ENCODE results near the gene FPR3.

FPR3 gene, protein sequence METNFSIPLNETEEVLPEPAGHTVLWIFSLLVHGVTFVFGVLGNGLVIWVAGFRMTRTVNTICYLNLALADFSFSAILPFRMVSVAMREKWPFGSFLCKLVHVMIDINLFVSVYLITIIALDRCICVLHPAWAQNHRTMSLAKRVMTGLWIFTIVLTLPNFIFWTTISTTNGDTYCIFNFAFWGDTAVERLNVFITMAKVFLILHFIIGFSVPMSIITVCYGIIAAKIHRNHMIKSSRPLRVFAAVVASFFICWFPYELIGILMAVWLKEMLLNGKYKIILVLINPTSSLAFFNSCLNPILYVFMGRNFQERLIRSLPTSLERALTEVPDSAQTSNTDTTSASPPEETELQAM

GRCh38 chr19:51794885-51795490 is at the start of gene FPR3:
Gene FPR3 (plus strand): TSS chr19:51795157. CDS start chr19:51823749, 28,592 bp downstream.
- Histone ChIP-seq H3K4me3 (ENCODE audit: low read length) (no peak within 1 kb of the TSS), H3K27me3 (ENCODE audit: insufficient read depth, low read length) (no peaks in the 10 kb centered on the region), H3K4me1 (ENCODE audit: insufficient read depth, low read length) (no peaks in the 10 kb centered on the region), H3K9ac (ENCODE audit: low read depth, low read length) (no peak within 1 kb of the TSS), H3K27ac (ENCODE audit: low read length) (no peak within 1 kb of the TSS), H3K9me3 (ENCODE audit: insufficient read depth, low read depth, low read length) (peaks cover 60% of the 10 kb centered on the region), H3K36me3 (ENCODE audit: insufficient read depth, low read depth, low read length) (no peaks in the 10 kb centered on the region)

- no peak overlapping the region for H3K4me3 ChIP-seq (ENCODE audit: low read length)
- H3K27me3 ChIP-seq (ENCODE audit: insufficient read depth, low read length): no peaks in the 10 kb centered on the region
- no peaks in the 10 kb centered on the region for H3K4me1 ChIP-seq (ENCODE audit: insufficient read depth, low read length)
These were observed 48.2 kb upstream of the FPR3 start for GRCh38 chr19:51746731-51747130.

GRCh38 chr19:51749979-51750378 is 45.0 kb upstream of the FPR3 start:
- Histone ChIP-seq H3K9ac (ENCODE audit: low read depth, low read length) (no peak overlapping the region), H3K36me3 (ENCODE audit: insufficient read depth, low read depth, low read length) (no peaks in the 10 kb centered on the region), H3K9me3 (ENCODE audit: insufficient read depth, low read depth, low read length) (peaks cover 22% of the 10 kb centered on the region), H3K27me3 (ENCODE audit: insufficient read depth, low read length) (no peaks in the 10 kb centered on the region), H3K4me1 (ENCODE audit: insufficient read depth, low read length) (no peaks in the 10 kb centered on the region), H3K27ac (ENCODE audit: low read length) (no peak overlapping the region), H3K4me3 (ENCODE audit: low read length) (no peak overlapping the region)

More at GRCh38 chr19:51746731-51747130, 48.2 kb upstream of the FPR3 start:
- Histone ChIP-seq H3K27ac (ENCODE audit: low read length) (no peak overlapping the region), H3K9ac (ENCODE audit: low read depth, low read length) (no peak overlapping the region), H3K9me3 (ENCODE audit: insufficient read depth, low read depth, low read length) (peaks cover 18% of the 10 kb centered on the region), H3K36me3 (ENCODE audit: insufficient read depth, low read depth, low read length) (no peaks in the 10 kb centered on the region)

GRCh38 chr19:51750400-51751094 is 44.4 kb upstream of the FPR3 start:
- H3K36me3 ChIP-seq (ENCODE audit: insufficient read depth, low read depth, low read length): no peaks in the 10 kb centered on the region
- no peaks in the 10 kb centered on the region for H3K27me3 ChIP-seq (ENCODE audit: insufficient read depth, low read length)
- H3K9ac ChIP-seq (ENCODE audit: low read depth, low read length): no peak overlapping the region
- H3K4me1 ChIP-seq (ENCODE audit: insufficient read depth, low read length): no peaks in the 10 kb centered on the region
- no peak overlapping the region for H3K4me3 ChIP-seq (ENCODE audit: low read length)
- peaks cover 26% of the 10 kb centered on the region for H3K9me3 ChIP-seq (ENCODE audit: insufficient read depth, low read depth, low read length)
- no peak overlapping the region for H3K27ac ChIP-seq (ENCODE audit: low read length)

DNA sequence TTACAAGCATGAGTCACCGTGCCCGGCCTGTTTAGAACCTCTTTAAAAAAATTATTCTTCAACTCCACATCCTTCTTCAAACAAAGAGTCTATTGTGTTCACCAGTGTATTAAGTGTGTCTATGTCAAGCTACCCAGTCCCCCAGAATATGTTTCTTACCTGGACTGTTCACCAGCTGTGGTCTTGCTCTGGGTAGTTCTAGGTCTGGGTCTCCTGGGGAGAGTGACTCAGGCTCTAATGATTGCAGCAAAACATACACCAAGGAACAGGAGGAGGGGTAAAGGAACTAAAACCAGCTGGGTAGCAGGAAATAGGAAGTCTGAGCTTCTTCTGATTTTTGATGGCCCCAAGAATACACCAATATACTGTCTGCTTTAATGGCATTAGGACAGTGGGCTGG is 43.3 kb upstream of the FPR3 start, which contains the start of gene FPR1:
TSS of gene FPR1 (minus strand) at position 224 of the 400 bp plus-strand sequence. CDS start 4,884 bp downstream, outside the sequence.
- Histone ChIP-seq H3K27ac (ENCODE audit: low read length) (no peak within 1 kb of the TSS), H3K9ac (ENCODE audit: low read depth, low read length) (no peak within 1 kb of the TSS), H3K36me3 (ENCODE audit: insufficient read depth, low read depth, low read length) (no peaks in the 10 kb centered on the region), H3K4me1 (ENCODE audit: insufficient read depth, low read length) (no peaks in the 10 kb centered on the region), H3K9me3 (ENCODE audit: insufficient read depth, low read depth, low read length) (peaks cover 32% of the 10 kb centered on the region), H3K4me3 (ENCODE audit: low read length) (no peak within 1 kb of the TSS), H3K27me3 (ENCODE audit: insufficient read depth, low read length) (no peaks in the 10 kb centered on the region)

DNA sequence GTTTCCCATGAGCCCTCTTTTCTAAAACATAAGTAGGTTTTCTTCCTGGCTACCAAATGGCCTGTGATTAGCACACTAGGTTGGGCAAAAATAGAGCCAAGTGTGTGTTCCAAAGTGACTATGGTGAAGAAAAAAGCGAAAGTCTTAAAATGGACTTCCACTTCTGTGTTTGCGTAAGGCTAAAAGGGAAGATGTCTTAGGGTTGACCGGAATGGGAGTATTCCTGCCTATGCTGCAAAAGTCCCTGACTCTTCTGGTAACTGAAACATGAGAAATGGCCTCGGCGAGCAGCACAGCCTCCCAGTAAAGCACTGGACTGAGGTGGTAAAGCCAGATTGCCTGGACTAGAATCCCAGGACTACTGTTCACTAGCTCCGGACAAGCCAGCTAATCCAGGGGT is 40.8 kb upstream of the FPR3 start:
- Histone ChIP-seq H3K4me1 (ENCODE audit: insufficient read depth, low read length) (no peaks in the 10 kb centered on the region), H3K27ac (ENCODE audit: low read length) (no peak overlapping the region), H3K4me3 (ENCODE audit: low read length) (no peak overlapping the region), H3K9me3 (ENCODE audit: insufficient read depth, low read depth, low read length) (peaks cover 27% of the 10 kb centered on the region), H3K36me3 (ENCODE audit: insufficient read depth, low read depth, low read length) (no peaks in the 10 kb centered on the region), H3K27me3 (ENCODE audit: insufficient read depth, low read length) (no peaks in the 10 kb centered on the region), H3K9ac (ENCODE audit: low read depth, low read length) (no peak overlapping the region)

DNA sequence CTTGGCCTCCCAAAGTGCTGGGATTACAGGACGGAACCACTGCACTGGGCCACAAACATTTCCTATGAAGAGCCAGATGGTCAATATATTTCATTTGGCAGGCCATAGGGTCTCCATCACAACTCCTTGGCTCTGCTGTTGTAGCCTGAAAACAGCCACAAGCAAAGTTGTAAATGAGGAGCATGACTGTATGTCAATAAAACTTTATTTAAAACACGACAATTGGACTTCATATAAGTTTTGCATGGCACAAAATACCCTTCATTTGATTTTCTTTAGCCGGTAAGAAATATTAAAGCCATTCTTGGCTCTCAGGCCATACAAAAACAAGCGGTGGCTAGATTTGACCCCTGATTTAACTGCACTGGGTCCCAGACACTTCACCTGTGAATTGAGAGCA is 40.2 kb upstream of the FPR3 start:
- Histone ChIP-seq H3K9me3 (ENCODE audit: insufficient read depth, low read depth, low read length) (peaks cover 27% of the 10 kb centered on the region), H3K36me3 (ENCODE audit: insufficient read depth, low read depth, low read length) (no peaks in the 10 kb centered on the region), H3K4me1 (ENCODE audit: insufficient read depth, low read length) (no peaks in the 10 kb centered on the region), H3K27ac (ENCODE audit: low read length) (no peak overlapping the region), H3K4me3 (ENCODE audit: low read length) (no peak overlapping the region), H3K9ac (ENCODE audit: low read depth, low read length) (no peak overlapping the region), H3K27me3 (ENCODE audit: insufficient read depth, low read length) (no peaks in the 10 kb centered on the region)

GRCh38 chr19:51755571-51755970 is 39.4 kb upstream of the FPR3 start:
- no peak overlapping the region for H3K9ac ChIP-seq (ENCODE audit: low read depth, low read length)
- peaks cover 24% of the 10 kb centered on the region for H3K9me3 ChIP-seq (ENCODE audit: insufficient read depth, low read depth, low read length)
- H3K36me3 ChIP-seq (ENCODE audit: insufficient read depth, low read depth, low read length): no peaks in the 10 kb centered on the region
- no peak overlapping the region for H3K4me3 ChIP-seq (ENCODE audit: low read length)
- no peaks in the 10 kb centered on the region for H3K27me3 ChIP-seq (ENCODE audit: insufficient read depth, low read length)
- H3K27ac ChIP-seq (ENCODE audit: low read length): no peak overlapping the region
- H3K4me1 ChIP-seq (ENCODE audit: insufficient read depth, low read length): no peaks in the 10 kb centered on the region; the same call in 1 of the 2 replicates

GRCh38 chr19:51760697-51761356 is 34.1 kb upstream of the FPR3 start, which contains the start of gene FPR2:
Gene FPR2 (plus strand): TSS chr19:51761180. CDS start chr19:51768659, 7,479 bp downstream.
- peaks cover 18% of the 10 kb centered on the region for H3K9me3 ChIP-seq (ENCODE audit: insufficient read depth, low read depth, low read length)
- H3K9ac ChIP-seq (ENCODE audit: low read depth, low read length): no peak within 1 kb of the TSS
- H3K4me1 ChIP-seq (ENCODE audit: insufficient read depth, low read length): peaks cover 6% of the 10 kb centered on the region; the same call in 1 of the 2 replicates
- no peaks in the 10 kb centered on the region for H3K27me3 ChIP-seq (ENCODE audit: insufficient read depth, low read length)
- H3K27ac ChIP-seq (ENCODE audit: low read length): no peak within 1 kb of the TSS
- H3K4me3 ChIP-seq (ENCODE audit: low read length): no peak within 1 kb of the TSS
- H3K36me3 ChIP-seq (ENCODE audit: insufficient read depth, low read depth, low read length): no peaks in the 10 kb centered on the region

- Histone ChIP-seq H3K9me3 (ENCODE audit: insufficient read depth, low read depth, low read length) (peaks cover 9% of the 10 kb centered on the region), H3K36me3 (ENCODE audit: insufficient read depth, low read depth, low read length) (no peaks in the 10 kb centered on the region), H3K27ac (ENCODE audit: low read length) (no peak overlapping the region), H3K4me1 (ENCODE audit: insufficient read depth, low read length) (peaks cover 6% of the 10 kb centered on the region; the same call in 1 of the 2 replicates), H3K9ac (ENCODE audit: low read depth, low read length) (no peak overlapping the region), H3K27me3 (ENCODE audit: insufficient read depth, low read length) (no peaks in the 10 kb centered on the region), H3K4me3 (ENCODE audit: low read length) (no peak overlapping the region)
These were observed 33.3 kb upstream of the FPR3 start for GRCh38 chr19:51761696-51762095.

DNA sequence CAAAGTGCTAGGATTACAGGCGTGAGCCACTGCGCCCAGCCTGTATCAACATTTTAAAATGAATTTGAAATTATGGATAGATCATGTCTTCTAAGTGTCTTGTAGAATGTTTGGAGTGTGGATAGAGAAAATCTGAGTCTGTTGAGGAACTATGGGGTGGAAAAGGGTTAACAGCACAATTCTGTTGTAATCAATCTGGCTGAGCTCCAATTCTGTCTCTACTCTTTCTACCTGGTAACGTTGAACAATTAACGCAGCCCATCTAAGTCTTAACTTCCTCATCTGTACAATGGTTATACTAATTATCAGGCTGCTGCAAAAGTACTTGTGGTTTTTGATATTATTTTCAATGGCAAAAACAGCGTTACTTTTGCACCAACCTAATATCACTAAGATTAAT is 29.9 kb upstream of the FPR3 start:
- no peaks in the 10 kb centered on the region for H3K27me3 ChIP-seq (ENCODE audit: insufficient read depth, low read length)
- peaks cover 6% of the 10 kb centered on the region; the same call in 1 of the 2 replicates for H3K4me1 ChIP-seq (ENCODE audit: insufficient read depth, low read length)
- no peak overlapping the region for H3K9ac ChIP-seq (ENCODE audit: low read depth, low read length)
- H3K4me3 ChIP-seq (ENCODE audit: low read length): no peak overlapping the region
- peaks cover 17% of the 10 kb centered on the region for H3K9me3 ChIP-seq (ENCODE audit: insufficient read depth, low read depth, low read length)
- no peak overlapping the region for H3K27ac ChIP-seq (ENCODE audit: low read length)
- H3K36me3 ChIP-seq (ENCODE audit: insufficient read depth, low read depth, low read length): no peaks in the 10 kb centered on the region

All from iPS-20b (cell line).